ENCODE results near the gene NOTCH3.

The NOTCH3 gene

GRCh38 chr19:15195371-15196334 lies 5.1 kb downstream of the NOTCH3 start:
- peak; percentile 62 for DNase-seq

- DNase-seq = no peak
These were observed 5.9 kb downstream of the NOTCH3 start for GRCh38 chr19:15194938-15195337.

GRCh38 chr19:15191982-15192381 lies 8.8 kb downstream of the NOTCH3 start:
- no peak for DNase-seq

GRCh38 chr19:15191514-15191913 lies 9.3 kb downstream of the NOTCH3 start:
- DNase-seq = no peak

GRCh38 chr19:15188851-15189250 lies 11.9 kb downstream of the NOTCH3 start:
- DNase-seq = no peak

- no peak for DNase-seq
These were observed 13.5 kb downstream of the NOTCH3 start for GRCh38 chr19:15187026-15188007.

GRCh38 chr19:15185188-15185587 lies 15.6 kb downstream of the NOTCH3 start:
- DNase-seq = no peak

GRCh38 chr19:15184776-15185175 lies 16.0 kb downstream of the NOTCH3 start:
- DNase-seq = no peak

- peak; percentile 51 for DNase-seq
These were observed 19.4 kb downstream of the NOTCH3 start for GRCh38 chr19:15181394-15181793.

GRCh38 chr19:15180451-15181390 lies 20.1 kb downstream of the NOTCH3 start:
- DNase-seq = peak; percentile 51

GRCh38 chr19:15178629-15179308 lies 22.0 kb downstream of the NOTCH3 start:
- DNase-seq = no peak

- peak; percentile 39 for DNase-seq
These were observed 23.3 kb downstream of the NOTCH3 start for GRCh38 chr19:15177269-15178116.

GRCh38 chr19:15175609-15176008 lies 25.2 kb downstream of the NOTCH3 start:
- no peak for DNase-seq

GRCh38 chr19:15173746-15174404 lies 26.9 kb downstream of the NOTCH3 start:
- no peak for DNase-seq

GRCh38 chr19:15170345-15170744 lies 30.4 kb downstream of the NOTCH3 start:
- DNase-seq = no peak

- DNase-seq = no peak
These were observed 31.1 kb downstream of the NOTCH3 start for GRCh38 chr19:15169541-15170285.

GRCh38 chr19:15166700-15167099 lies 34.1 kb downstream of the NOTCH3 start:
- no peak for DNase-seq

GRCh38 chr19:15161028-15161984 lies 39.5 kb downstream of the NOTCH3 start:
- DNase-seq = no peak

Data from NCI-H526 treated with DMSO at 0.1 percent for 48 hours (cell line).